ENCODE results near the gene ALX1. TPM values are rescaled to one million over a fixed set of nuclear protein-coding genes. Genes with fewer than 3 reads are reported as not detected.

ALX1 gene
- total RNA-seq, 1 experiment from 2014 or later = 0.74 TPM

DNA sequence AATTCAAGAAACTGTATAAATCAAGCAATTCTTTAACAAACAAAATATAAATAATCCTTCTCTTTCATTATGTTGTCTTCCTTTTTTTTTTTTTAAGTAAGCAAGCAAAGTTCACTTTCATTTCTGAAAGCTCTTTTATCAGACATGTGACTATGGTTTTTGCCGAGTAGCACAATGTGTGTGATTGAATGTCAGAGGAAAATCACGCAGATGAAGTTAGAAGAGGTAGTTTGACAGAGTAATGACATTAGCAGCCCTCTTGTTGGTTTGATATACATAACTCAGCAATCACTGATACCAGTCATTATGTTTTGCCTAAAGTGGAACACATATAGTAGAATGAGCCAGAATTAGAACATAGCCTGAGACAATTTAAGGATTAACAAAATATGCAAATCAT is 19.0 kb downstream of the ALX1 start:
- no peak for DNase-seq (ENCODE audit: low spot score)
- Mint-ChIP-seq H3K27me3 (ENCODE audit: low read depth) (no peaks in the 10 kb centered on the region), H3K36me3 (no peaks in the 10 kb centered on the region), H3K27ac (no peak overlapping the region), H3K9me3 (no peaks in the 10 kb centered on the region), H3K4me1 (no peaks in the 10 kb centered on the region; the same call in 1 of the 2 replicates), H3K4me3 (no peak overlapping the region)
- CTCF ChIA-PET = interaction anchor here (1.1 kb wide), 1 partner anchor 11 kb away, joined by 3 read pairs; no protein-coding TSS in a partner anchor
- no peak for TF ChIP-seq ZBTB21 (CRISPR knock-in tag; IDR thresholded peaks at IDR 0.05; ENCODE audit: borderline replicate concordance)
- no peak for TF ChIP-seq JAZF1 (CRISPR knock-in tag; IDR thresholded peaks at IDR 0.05)
- TF ChIP-seq GABPB1 (CRISPR knock-in tag; IDR thresholded peaks at IDR 0.05) = no peak
- no peak for TF ChIP-seq ESRRA (CRISPR knock-in tag; IDR thresholded peaks at IDR 0.05; ENCODE audit: borderline replicate concordance)
- TF ChIP-seq, protein P1, sequence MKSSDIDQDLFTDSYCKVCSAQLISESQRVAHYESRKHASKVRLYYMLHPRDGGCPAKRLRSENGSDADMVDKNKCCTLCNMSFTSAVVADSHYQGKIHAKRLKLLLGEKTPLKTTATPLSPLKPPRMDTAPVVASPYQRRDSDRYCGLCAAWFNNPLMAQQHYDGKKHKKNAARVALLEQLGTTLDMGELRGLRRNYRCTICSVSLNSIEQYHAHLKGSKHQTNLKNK (CRISPR knock-in tag; IDR thresholded peaks at IDR 0.05) = no peak
- TF ChIP-seq, protein P2, sequence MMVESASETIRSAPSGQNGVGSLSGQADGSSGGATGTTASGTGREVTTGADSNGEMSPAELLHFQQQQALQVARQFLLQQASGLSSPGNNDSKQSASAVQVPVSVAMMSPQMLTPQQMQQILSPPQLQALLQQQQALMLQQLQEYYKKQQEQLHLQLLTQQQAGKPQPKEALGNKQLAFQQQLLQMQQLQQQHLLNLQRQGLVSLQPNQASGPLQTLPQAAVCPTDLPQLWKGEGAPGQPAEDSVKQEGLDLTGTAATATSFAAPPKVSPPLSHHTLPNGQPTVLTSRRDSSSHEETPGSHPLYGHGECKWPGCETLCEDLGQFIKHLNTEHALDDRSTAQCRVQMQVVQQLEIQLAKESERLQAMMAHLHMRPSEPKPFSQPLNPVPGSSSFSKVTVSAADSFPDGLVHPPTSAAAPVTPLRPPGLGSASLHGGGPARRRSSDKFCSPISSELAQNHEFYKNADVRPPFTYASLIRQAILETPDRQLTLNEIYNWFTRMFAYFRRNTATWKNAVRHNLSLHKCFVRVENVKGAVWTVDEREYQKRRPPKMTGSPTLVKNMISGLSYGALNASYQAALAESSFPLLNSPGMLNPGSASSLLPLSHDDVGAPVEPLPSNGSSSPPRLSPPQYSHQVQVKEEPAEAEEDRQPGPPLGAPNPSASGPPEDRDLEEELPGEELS (CRISPR knock-in tag; IDR thresholded peaks at IDR 0.05) = no peak
- TF ChIP-seq, protein P3, sequence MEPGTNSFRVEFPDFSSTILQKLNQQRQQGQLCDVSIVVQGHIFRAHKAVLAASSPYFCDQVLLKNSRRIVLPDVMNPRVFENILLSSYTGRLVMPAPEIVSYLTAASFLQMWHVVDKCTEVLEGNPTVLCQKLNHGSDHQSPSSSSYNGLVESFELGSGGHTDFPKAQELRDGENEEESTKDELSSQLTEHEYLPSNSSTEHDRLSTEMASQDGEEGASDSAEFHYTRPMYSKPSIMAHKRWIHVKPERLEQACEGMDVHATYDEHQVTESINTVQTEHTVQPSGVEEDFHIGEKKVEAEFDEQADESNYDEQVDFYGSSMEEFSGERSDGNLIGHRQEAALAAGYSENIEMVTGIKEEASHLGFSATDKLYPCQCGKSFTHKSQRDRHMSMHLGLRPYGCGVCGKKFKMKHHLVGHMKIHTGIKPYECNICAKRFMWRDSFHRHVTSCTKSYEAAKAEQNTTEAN (CRISPR knock-in tag; IDR thresholded peaks at IDR 0.05) = no peak
- TF ChIP-seq, protein P4, sequence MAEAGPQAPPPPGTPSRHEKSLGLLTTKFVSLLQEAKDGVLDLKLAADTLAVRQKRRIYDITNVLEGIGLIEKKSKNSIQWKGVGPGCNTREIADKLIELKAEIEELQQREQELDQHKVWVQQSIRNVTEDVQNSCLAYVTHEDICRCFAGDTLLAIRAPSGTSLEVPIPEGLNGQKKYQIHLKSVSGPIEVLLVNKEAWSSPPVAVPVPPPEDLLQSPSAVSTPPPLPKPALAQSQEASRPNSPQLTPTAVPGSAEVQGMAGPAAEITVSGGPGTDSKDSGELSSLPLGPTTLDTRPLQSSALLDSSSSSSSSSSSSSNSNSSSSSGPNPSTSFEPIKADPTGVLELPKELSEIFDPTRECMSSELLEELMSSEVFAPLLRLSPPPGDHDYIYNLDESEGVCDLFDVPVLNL (CRISPR knock-in tag; IDR thresholded peaks at IDR 0.05; ENCODE audit: borderline replicate concordance, low read depth) = no peak
- TF ChIP-seq KAT7 (CRISPR knock-in tag; IDR thresholded peaks at IDR 0.05; ENCODE audit: borderline replicate concordance) = no peak
- no peak for TF ChIP-seq IRF2 (CRISPR knock-in tag; IDR thresholded peaks at IDR 0.05; ENCODE audit: borderline replicate concordance, low read depth)
- TF ChIP-seq, protein P5, sequence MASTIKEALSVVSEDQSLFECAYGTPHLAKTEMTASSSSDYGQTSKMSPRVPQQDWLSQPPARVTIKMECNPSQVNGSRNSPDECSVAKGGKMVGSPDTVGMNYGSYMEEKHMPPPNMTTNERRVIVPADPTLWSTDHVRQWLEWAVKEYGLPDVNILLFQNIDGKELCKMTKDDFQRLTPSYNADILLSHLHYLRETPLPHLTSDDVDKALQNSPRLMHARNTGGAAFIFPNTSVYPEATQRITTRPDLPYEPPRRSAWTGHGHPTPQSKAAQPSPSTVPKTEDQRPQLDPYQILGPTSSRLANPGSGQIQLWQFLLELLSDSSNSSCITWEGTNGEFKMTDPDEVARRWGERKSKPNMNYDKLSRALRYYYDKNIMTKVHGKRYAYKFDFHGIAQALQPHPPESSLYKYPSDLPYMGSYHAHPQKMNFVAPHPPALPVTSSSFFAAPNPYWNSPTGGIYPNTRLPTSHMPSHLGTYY (CRISPR knock-in tag; IDR thresholded peaks at IDR 0.05) = no peak
- no peak for TF ChIP-seq MXD4 (CRISPR knock-in tag; IDR thresholded peaks at IDR 0.05; ENCODE audit: borderline replicate concordance)
- no peak for TF ChIP-seq ETV6 (CRISPR knock-in tag; IDR thresholded peaks at IDR 0.05)
- TF ChIP-seq, protein P6, sequence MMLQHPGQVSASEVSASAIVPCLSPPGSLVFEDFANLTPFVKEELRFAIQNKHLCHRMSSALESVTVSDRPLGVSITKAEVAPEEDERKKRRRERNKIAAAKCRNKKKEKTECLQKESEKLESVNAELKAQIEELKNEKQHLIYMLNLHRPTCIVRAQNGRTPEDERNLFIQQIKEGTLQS (CRISPR knock-in tag; conservative IDR thresholded peaks at IDR 0.05) = no peak
- no peak for ATAC-seq
- POLR2A ChIA-PET = no interaction called here

DNA sequence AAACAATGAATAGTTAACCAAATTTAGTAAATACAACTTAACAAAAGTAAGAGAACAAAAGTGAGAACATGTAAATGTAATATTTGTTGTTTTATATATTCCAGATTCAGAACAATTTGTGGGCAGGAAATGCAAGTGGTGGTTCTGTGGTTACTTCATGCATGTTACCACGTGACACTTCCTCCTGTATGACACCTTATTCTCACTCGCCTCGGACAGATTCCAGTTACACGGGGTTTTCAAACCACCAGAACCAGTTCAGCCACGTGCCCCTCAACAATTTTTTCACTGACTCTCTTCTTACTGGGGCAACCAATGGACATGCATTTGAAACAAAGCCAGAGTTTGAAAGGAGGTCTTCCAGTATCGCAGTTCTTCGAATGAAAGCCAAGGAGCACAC is 21.0 kb downstream of the ALX1 start:
- no peak for ATAC-seq
- DNase-seq (ENCODE audit: low spot score) = no peak
- TF ChIP-seq, protein P7, sequence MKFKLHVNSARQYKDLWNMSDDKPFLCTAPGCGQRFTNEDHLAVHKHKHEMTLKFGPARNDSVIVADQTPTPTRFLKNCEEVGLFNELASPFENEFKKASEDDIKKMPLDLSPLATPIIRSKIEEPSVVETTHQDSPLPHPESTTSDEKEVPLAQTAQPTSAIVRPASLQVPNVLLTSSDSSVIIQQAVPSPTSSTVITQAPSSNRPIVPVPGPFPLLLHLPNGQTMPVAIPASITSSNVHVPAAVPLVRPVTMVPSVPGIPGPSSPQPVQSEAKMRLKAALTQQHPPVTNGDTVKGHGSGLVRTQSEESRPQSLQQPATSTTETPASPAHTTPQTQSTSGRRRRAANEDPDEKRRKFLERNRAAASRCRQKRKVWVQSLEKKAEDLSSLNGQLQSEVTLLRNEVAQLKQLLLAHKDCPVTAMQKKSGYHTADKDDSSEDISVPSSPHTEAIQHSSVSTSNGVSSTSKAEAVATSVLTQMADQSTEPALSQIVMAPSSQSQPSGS (CRISPR knock-in tag; IDR thresholded peaks at IDR 0.05; ENCODE audit: borderline replicate concordance, low read depth) = no peak
- TF ChIP-seq CBFB (CRISPR knock-in tag; IDR thresholded peaks at IDR 0.05; ENCODE audit: low read depth) = no peak
- TF ChIP-seq, protein P8, sequence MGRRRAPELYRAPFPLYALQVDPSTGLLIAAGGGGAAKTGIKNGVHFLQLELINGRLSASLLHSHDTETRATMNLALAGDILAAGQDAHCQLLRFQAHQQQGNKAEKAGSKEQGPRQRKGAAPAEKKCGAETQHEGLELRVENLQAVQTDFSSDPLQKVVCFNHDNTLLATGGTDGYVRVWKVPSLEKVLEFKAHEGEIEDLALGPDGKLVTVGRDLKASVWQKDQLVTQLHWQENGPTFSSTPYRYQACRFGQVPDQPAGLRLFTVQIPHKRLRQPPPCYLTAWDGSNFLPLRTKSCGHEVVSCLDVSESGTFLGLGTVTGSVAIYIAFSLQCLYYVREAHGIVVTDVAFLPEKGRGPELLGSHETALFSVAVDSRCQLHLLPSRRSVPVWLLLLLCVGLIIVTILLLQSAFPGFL (CRISPR knock-in tag; IDR thresholded peaks at IDR 0.05; ENCODE audit: borderline replicate concordance) = no peak
- no peak for TF ChIP-seq ETV6 (CRISPR knock-in tag; IDR thresholded peaks at IDR 0.05)
- no peak for TF ChIP-seq ZNF671 (CRISPR knock-in tag; IDR thresholded peaks at IDR 0.05)
- no peak for TF ChIP-seq TEAD1 (CRISPR knock-in tag; IDR thresholded peaks at IDR 0.05)
- no peak for TF ChIP-seq RELA (CRISPR knock-in tag; IDR thresholded peaks at IDR 0.05; ENCODE audit: borderline replicate concordance)
- TF ChIP-seq, protein P9, sequence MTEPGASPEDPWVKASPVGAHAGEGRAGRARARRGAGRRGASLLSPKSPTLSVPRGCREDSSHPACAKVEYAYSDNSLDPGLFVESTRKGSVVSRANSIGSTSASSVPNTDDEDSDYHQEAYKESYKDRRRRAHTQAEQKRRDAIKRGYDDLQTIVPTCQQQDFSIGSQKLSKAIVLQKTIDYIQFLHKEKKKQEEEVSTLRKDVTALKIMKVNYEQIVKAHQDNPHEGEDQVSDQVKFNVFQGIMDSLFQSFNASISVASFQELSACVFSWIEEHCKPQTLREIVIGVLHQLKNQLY (CRISPR knock-in tag; IDR thresholded peaks at IDR 0.05) = no peak
- Mint-ChIP-seq H3K4me3 (no peak overlapping the region), H3K36me3 (no peaks in the 10 kb centered on the region), H3K9me3 (no peaks in the 10 kb centered on the region), H3K27me3 (ENCODE audit: low read depth) (no peaks in the 10 kb centered on the region), H3K4me1 (peaks cover under 1% of the 10 kb centered on the region; the same call in 1 of the 2 replicates), H3K27ac (no peak overlapping the region)
- CTCF ChIA-PET = no interaction called here
- POLR2A ChIA-PET = no interaction called here

All from WTC11 (cell line).